A549 (cell line): ENCODE data around the gene ZKSCAN5. TPM values are rescaled to one million over a fixed set of nuclear protein-coding genes. Genes with fewer than 3 reads are reported as not detected.

Source experiments
- ATAC-seq, 2 experiments: fragments of 200-7000 bp in 1 of 2; fragments of >200 bp in 1 of 2; cut with Nextera tagmentation in 1 of 2; cut with Tn5 transposase in 1 of 2; 3 replicates each; pipeline versions ENCODE4 v1.8.0 to v1.9.1; 2018 to 2020; ENCODE audit warnings: mild to moderate bottlenecking in 1 of 2, moderate library complexity in 1 of 2
- CTCF ChIA-PET: fragments of 300-600 bp; sonication (Branson Sonifier 250); formaldehyde crosslinking; extraction: SDS; loops from one replicate; lab custom pipeline; 2021; ENCODE audit warnings: antibody characterized with exemption, inconsistent platforms; lab: Yijun Ruan, JAX
- POLR2A ChIA-PET: fragments of 350-600 bp; formaldehyde crosslinking; extraction: SDS; loops from one replicate; lab custom pipeline; 2021; ENCODE audit warnings: antibody characterized with exemption, inconsistent platforms; lab: Yijun Ruan, JAX
- DNase-seq, 2 experiments: peaks; one replicate each; pipeline versions ENCODE4 v3.0.0 to v3.0.0-alpha.2; 2011 to 2016; ENCODE audit warnings: low read depth in 1 of 2, low spot score in 1 of 2
- FAIRE-seq: peaks from 2 replicates; lab custom pipeline; 2011; peaks lifted over from hg19 to GRCh38; lab: Jason Lieb, UNC
- H3K27ac ChIP-seq, 2 experiments: fragments of >200 bp; sonication (Bioruptor Twin); formaldehyde crosslinking; 3 replicates each; pipeline ENCODE4 v1.5.1; 2016 to 2017
- H3K4me1 ChIP-seq: fragments of >200 bp; sonication (Bioruptor Twin); formaldehyde crosslinking; 3 replicates; pipeline ENCODE4 v1.6.1; 2016
- H3K4me2 ChIP-seq: fragments of >200 bp; sonication (Bioruptor Twin); formaldehyde crosslinking; 3 replicates; pipeline ENCODE4 v1.6.1; 2016
- H3K4me3 ChIP-seq: fragments of >200 bp; sonication (Bioruptor Twin); formaldehyde crosslinking; 3 replicates; pipeline ENCODE4 v1.5.1; 2016
- H3K9me3 ChIP-seq: fragments of >200 bp; sonication (Bioruptor Twin); formaldehyde crosslinking; 3 replicates; pipeline ENCODE4 v1.6.1; 2016
- BCL3 ChIP-seq: fragments of >200 bp; sonication (Bioruptor Twin); formaldehyde crosslinking; IDR thresholded peaks from 3 replicates; pipeline ENCODE4 v1.6.1; 2016
- BHLHE40 ChIP-seq: IDR thresholded peaks from 2 replicates; pipeline ENCODE4 v1.6.1; 2012; ENCODE audit warnings: low read depth, low read length, inconsistent platforms
- CEBPB ChIP-seq, 2 experiments: fragments of >200 bp in 1 of 2; sonication (Bioruptor Twin) in 1 of 2; formaldehyde crosslinking in 1 of 2; IDR thresholded peaks; 2 replicates each; pipeline ENCODE4 v1.6.1; 2012 to 2016
- E2F6 ChIP-seq: IDR thresholded peaks from 2 replicates; pipeline ENCODE4 v1.6.1; 2012; ENCODE audit warnings: low read depth, borderline replicate concordance
- ELK1 ChIP-seq: fragments of 150-350 bp; IDR thresholded peaks from 2 replicates; pipeline ENCODE4 v1.6.1; 2014; ENCODE audit warnings: low read depth, mild to moderate bottlenecking, low read length
- FOSB ChIP-seq: fragments of 250-450 bp; sonication (Bioruptor Pico); IDR thresholded peaks from 2 replicates; pipeline ENCODE4 v1.5.0; 2020; ENCODE audit warnings: mild to moderate bottlenecking, moderate library complexity
- HES2 ChIP-seq: fragments of >200 bp; sonication (Bioruptor Twin); formaldehyde crosslinking; IDR thresholded peaks from 2 replicates; pipeline ENCODE4 v1.6.1; 2016
- HEYL ChIP-seq: fragments of 250-450 bp; sonication (Bioruptor Pico); IDR thresholded peaks from 2 replicates; pipeline ENCODE4 v1.8.0; 2021; ENCODE audit warnings: mild to moderate bottlenecking, moderate library complexity
- HMGXB4 ChIP-seq: fragments of 250-450 bp; sonication (Bioruptor Pico); IDR thresholded peaks from 2 replicates; pipeline ENCODE4 v1.5.0; 2021; ENCODE audit warnings: mild to moderate bottlenecking, moderate library complexity, borderline replicate concordance
- HOXA7 ChIP-seq: fragments of 250-450 bp; sonication (Bioruptor Pico); IDR thresholded peaks from 2 replicates; pipeline ENCODE4 v1.5.0; 2020; ENCODE audit warnings: mild to moderate bottlenecking, moderate library complexity
- HOXB13 ChIP-seq: fragments of 250-450 bp; sonication (Bioruptor Pico); IDR thresholded peaks from 2 replicates; pipeline ENCODE4 v1.5.0; 2020; ENCODE audit warnings: low read depth, mild to moderate bottlenecking, moderate library complexity
- HOXB5 ChIP-seq: fragments of 250-450 bp; sonication (Bioruptor Pico); IDR thresholded peaks from 2 replicates; pipeline ENCODE4 v1.5.0; 2020; ENCODE audit warnings: mild to moderate bottlenecking, moderate library complexity
- KDM5A ChIP-seq: fragments of 200-600 bp; sonication (generic); IDR thresholded peaks from 2 replicates; pipeline ENCODE4 v1.6.1; 2016; ENCODE audit warnings: antibody characterized with exemption, mild to moderate bottlenecking
- MAFK ChIP-seq: fragments of 450-650 bp; IDR thresholded peaks from 2 replicates; pipeline ENCODE4 v1.6.1; 2014; ENCODE audit not compliant: partially characterized antibody
- MYC ChIP-seq: IDR thresholded peaks from 2 replicates; pipeline ENCODE4 v1.6.1; 2012; ENCODE audit warnings: mild to moderate bottlenecking, inconsistent platforms, low read length, improper control_type of control experiment, borderline replicate concordance
- POLR2AphosphoS2 ChIP-seq: conservative IDR thresholded peaks from 2 replicates; pipeline ENCODE4 v1.6.1; 2012; ENCODE audit warnings: low read length, improper control_type of control experiment, inconsistent platforms
- RAD21 ChIP-seq, 2 experiments: fragments of >200 bp in 1 of 2; sonication (Bioruptor Twin) in 1 of 2; formaldehyde crosslinking in 1 of 2; IDR thresholded peaks in 1 of 2; conservative IDR thresholded peaks in 1 of 2; 2 replicates in 1 of 2; 3 replicates in 1 of 2; pipeline ENCODE4 v1.6.1; 2012 to 2018; ENCODE audit warnings: inconsistent platforms in 1 of 2
- ZNF302 ChIP-seq: fragments of 250-450 bp; sonication (Bioruptor Pico); IDR thresholded peaks from 2 replicates; pipeline ENCODE4 v1.9.0; 2021; ENCODE audit warnings: inconsistent platforms, mild to moderate bottlenecking, moderate library complexity
- WGBS: methylation state at CpG from one replicate; pipeline ENCODE4 v1.1.6; 2017; ENCODE audit errors: missing lambda C conversion rate; 5-methylcytosine and 5-hydroxymethylcytosine counted together
- polyA plus RNA-seq, 4 experiments: library from polyadenylated mRNA; depleted of rRNA in 3 of 4; stranded (reverse); fragments of >200 nt; fragmentation: RNase III in 1 of 4; extraction: RNeasy Plus Mini Kit Qiagen cat#74134 plus additional on column Dnase treatment in 1 of 4; gene quantifications; 2 replicates in 3 of 4; 3 replicates in 1 of 4; pipeline ENCODE4 v1.2.3, GENCODE V29; 2011 to 2017
- TF ChIP-seq, protein P1 (sequence below): fragments of 200-600 bp; sonication (generic); IDR thresholded peaks from 2 replicates; pipeline ENCODE4 v1.6.1; 2016; ENCODE audit warnings: antibody characterized with exemption, mild to moderate bottlenecking, moderate library complexity

The ZKSCAN5 gene
- polyA plus RNA-seq, 2 of the 4 experiments (the other 2 are of a cell fraction): 8.2 to 15.7 TPM

DNA sequence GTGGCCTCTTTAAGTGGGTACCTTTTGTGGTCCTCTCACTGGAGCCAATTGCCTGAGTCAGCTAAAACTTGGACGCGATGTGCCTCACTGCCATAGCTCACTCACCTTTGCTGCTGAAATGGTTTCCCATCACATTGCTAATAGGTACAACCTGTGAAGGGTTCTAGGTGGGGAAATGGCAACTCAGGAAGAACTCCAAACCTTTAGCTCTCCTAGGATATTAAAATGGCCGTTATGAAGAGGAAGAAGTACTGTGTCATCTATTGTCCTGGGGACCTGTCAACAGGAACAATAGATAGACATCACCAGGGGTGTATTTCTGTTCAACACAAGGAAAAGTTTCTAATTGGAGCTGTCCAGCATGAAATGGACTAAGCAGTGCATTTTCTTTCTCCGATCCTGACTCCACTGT lies 52.7 kb downstream of the ZKSCAN5 start:
- no peaks in the 10 kb centered on the region for H3K9me3 ChIP-seq
- peaks cover 33% of the 10 kb centered on the region for H3K4me1 ChIP-seq
- DNase-seq: no peak
- ATAC-seq: no peak
- ChIA-PET POLR2A (interaction anchor here (0.6 to 2.3 kb wide), 3 partner anchors 41 to 100 kb away, joined by 3 to 20 read pairs (median 6); partner anchors contain the start of gene ZSCAN25), CTCF (interaction anchor here (0.6 to 3.5 kb wide), 4 partner anchors 14 to 883 kb away, joined by 3 to 14 read pairs (median 4); partner anchors contain the start of gene ZSCAN25)
- H3K4me2 ChIP-seq: peak overlapping the region; percentile 76
- TF ChIP-seq, protein P1, sequence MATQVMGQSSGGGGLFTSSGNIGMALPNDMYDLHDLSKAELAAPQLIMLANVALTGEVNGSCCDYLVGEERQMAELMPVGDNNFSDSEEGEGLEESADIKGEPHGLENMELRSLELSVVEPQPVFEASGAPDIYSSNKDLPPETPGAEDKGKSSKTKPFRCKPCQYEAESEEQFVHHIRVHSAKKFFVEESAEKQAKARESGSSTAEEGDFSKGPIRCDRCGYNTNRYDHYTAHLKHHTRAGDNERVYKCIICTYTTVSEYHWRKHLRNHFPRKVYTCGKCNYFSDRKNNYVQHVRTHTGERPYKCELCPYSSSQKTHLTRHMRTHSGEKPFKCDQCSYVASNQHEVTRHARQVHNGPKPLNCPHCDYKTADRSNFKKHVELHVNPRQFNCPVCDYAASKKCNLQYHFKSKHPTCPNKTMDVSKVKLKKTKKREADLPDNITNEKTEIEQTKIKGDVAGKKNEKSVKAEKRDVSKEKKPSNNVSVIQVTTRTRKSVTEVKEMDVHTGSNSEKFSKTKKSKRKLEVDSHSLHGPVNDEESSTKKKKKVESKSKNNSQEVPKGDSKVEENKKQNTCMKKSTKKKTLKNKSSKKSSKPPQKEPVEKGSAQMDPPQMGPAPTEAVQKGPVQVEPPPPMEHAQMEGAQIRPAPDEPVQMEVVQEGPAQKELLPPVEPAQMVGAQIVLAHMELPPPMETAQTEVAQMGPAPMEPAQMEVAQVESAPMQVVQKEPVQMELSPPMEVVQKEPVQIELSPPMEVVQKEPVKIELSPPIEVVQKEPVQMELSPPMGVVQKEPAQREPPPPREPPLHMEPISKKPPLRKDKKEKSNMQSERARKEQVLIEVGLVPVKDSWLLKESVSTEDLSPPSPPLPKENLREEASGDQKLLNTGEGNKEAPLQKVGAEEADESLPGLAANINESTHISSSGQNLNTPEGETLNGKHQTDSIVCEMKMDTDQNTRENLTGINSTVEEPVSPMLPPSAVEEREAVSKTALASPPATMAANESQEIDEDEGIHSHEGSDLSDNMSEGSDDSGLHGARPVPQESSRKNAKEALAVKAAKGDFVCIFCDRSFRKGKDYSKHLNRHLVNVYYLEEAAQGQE: peak; percentile 56
- TF ChIP-seq HES2: no peak
- TF ChIP-seq MAFK: peak; percentile 87
- WGBS: 87% methylated on average over 4 of the region's 4 CpGs
- peak overlapping the region; percentile 91 to 96 for H3K27ac ChIP-seq
- no peak for FAIRE-seq
- peak overlapping the region; percentile 92 for H3K4me3 ChIP-seq

DNA sequence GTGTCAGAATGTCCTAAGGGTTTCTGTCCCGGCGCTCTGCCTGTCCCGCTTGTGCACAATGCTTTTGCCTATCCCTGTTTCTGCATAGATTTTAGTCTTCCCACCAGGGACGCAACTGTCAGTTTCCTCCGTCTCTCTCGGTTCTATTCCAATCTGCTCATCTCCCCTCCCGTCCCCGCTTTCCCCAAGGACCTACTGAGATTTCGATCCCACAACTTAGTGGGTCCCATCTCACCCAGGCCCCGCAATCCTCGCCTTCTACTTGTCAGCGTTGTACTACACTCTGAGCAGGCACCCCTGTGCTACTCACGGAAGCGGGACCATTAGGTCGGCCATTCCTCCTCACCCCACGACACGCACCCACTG lies 53.5 kb downstream of the ZKSCAN5 start:
- no peaks in the 10 kb centered on the region for H3K9me3 ChIP-seq
- WGBS: 5% methylated on average over 14 of the region's 17 CpGs
- peaks cover 38% of the 10 kb centered on the region for H3K4me1 ChIP-seq
- peak; percentile 68; a peak in 5 of 6 replicates for ATAC-seq
- peak overlapping the region; percentile 91 to 96 for H3K27ac ChIP-seq
- peak overlapping the region; percentile 92 for H3K4me3 ChIP-seq
- TF ChIP-seq HEYL (CRISPR knock-in tag) (no peak), KDM5A (peak; percentile 37; the same call in 1 of the 2 replicates)
- H3K4me2 ChIP-seq: peak overlapping the region; percentile 76
- ChIA-PET POLR2A (interaction anchor here (0.6 to 2.3 kb wide), 14 partner anchors 21 to 544 kb away, joined by 3 to 23 read pairs (median 4); partner anchors contain the start of genes AP4M1, MCM7, ZKSCAN5 and ZNF394), CTCF (interaction anchor here (1.2 to 3.5 kb wide), 3 partner anchors 13 to 59 kb away, joined by 3 to 14 read pairs (median 4); partner anchors contain the start of gene ZSCAN25)
- no peak for FAIRE-seq
- DNase-seq: no peak

DNA sequence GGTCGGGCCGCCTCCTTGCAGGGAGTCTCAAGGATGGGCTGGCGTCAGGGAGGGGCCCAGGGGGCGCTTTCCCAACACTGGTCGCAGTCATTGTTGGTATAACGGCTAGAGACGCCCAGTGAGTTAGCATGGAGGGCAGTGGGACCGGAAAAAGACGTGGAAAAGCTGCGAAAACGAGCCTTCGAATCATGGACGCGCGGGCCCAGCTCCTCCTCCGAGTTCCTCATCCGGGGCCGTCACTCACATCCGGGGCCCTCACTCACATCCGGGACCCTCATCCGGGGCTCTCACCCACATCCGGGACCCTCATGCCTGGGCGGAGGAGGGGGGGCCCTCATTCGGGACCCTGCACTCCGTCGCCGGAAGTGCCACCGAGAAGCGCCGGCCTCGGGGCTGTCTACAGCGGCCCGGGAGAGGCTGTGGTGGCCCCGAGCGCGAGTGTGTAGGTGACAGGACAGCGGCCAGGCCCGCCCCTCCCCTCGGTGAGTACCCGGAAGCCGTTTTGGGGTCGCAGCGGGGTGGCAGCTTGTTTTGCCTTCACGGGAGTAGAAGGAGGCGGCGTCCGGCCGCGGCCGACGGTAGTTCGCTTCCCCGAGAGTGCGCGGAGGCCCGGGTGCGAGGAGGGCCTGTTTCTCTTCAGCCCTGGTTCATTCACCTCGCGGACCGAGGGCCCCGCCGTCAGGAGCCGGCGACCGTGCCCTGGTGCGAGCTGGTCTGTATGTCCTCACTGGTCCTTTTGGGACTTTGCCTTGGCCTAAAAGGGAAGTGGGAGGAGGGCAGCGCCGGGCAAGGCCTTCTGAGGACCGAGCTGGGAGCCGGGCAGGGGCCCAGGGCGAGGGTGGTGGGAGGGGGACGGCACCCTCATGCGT lies 54.1 kb downstream of the ZKSCAN5 start, which contains the start of gene ZNF655:
Gene ZNF655, plus strand, starts transcription at position 337 of the 869 bp plus-strand sequence. CDS start 1,918 bp downstream, outside the sequence.
- WGBS: 0% methylated on average over 23 of the region's 73 CpGs
- DNase-seq (peak; percentile 94 to 98), FAIRE-seq (no peak), ATAC-seq (peak; percentile 92)
- ChIA-PET CTCF (interaction anchor here (1.0 to 3.5 kb wide), 5 partner anchors 13 to 247 kb away, joined by 3 to 14 read pairs (median 4); partner anchors contain the start of gene ZSCAN25), POLR2A (interaction anchor here (0.6 to 2.3 kb wide), 14 partner anchors 22 to 543 kb away, joined by 3 to 23 read pairs (median 4); partner anchors contain the start of genes AP4M1, BUD31, MCM7 and PDAP1)
- no peaks in the 10 kb centered on the region for H3K9me3 ChIP-seq
- peak within 1 kb of the TSS; percentile 91 to 96 for H3K27ac ChIP-seq
- peaks cover 44% of the 10 kb centered on the region for H3K4me1 ChIP-seq
- peak within 1 kb of the TSS; percentile 94 for H3K4me2 ChIP-seq
- H3K4me3 ChIP-seq: peak within 1 kb of the TSS; percentile 92
- TF ChIP-seq HOXA7 (CRISPR knock-in tag) (no peak), BHLHE40 (no peak), KDM5A (0 out of 2 replicates have a peak, but pooled peaks have one; percentile 2), MYC (peak; percentile 61; the same call in 1 of the 2 replicates), FOSB (CRISPR knock-in tag) (no peak), HMGXB4 (CRISPR knock-in tag) (no peak), HOXB5 (0 out of 2 replicates have a peak, but pooled peaks have one; percentile 20), ELK1 (0 out of 2 replicates have a peak, but pooled peaks have one; percentile 29), ZNF302 (CRISPR knock-in tag) (no peak), CEBPB (IDR thresholded peaks at IDR 0.05) (no peak), HOXB13 (CRISPR knock-in tag) (no peak), E2F6 (peak; percentile 68; the same call in 1 of the 2 replicates), RAD21 (conservative IDR thresholded peaks at IDR 0.05 in 1 of 2, IDR thresholded peaks at IDR 0.05 in 1 of 2) (no peak), POLR2AphosphoS2 (no peak), BCL3 (peak; percentile 77; the same call in 1 of the 3 replicates), HEYL (CRISPR knock-in tag) (no peak)
